Middle frontal gyrus (tissue), 1 donor: Measurements from ENCODE around the gene POGK.
"Not testable (repeated sequence)": the region's sequence is repeated elsewhere in the genome, so short reads cannot be mapped to it uniquely, and the experiment has no call there.

Experiments used
- DNase-seq: peaks from one replicate; pipeline ENCODE4 v3.0.0-alpha.2; 2015; ENCODE audit warnings: low spot score; ENCODE audit errors: extremely low spot score

Gene POGK

GRCh38 chr1:166855558-166855957, 16.3 kb downstream of the POGK start:
- no peak for DNase-seq

- DNase-seq = no peak
Measured at GRCh38 chr1:166857995-166858394, 18.7 kb downstream of the POGK start.

GRCh38 chr1:166858726-166859419, 19.6 kb downstream of the POGK start:
- DNase-seq = peak; percentile 59

- DNase-seq = no peak
Measured at GRCh38 chr1:166859597-166859996, 20.3 kb downstream of the POGK start.

- no peak for DNase-seq
Measured at GRCh38 chr1:166865926-166866325, 26.7 kb downstream of the POGK start.

- no peak for DNase-seq
Measured at GRCh38 chr1:166868639-166869038, 29.4 kb downstream of the POGK start.

GRCh38 chr1:166869318-166870099, 30.2 kb downstream of the POGK start:
- no peak for DNase-seq

GRCh38 chr1:166870584-166870983, 31.3 kb downstream of the POGK start:
- DNase-seq = no peak

- no peak for DNase-seq
Measured at GRCh38 chr1:166874464-166874863, 35.2 kb downstream of the POGK start.

- DNase-seq = no peak
Measured at GRCh38 chr1:166875302-166875733, 36.0 kb downstream of the POGK start.

GRCh38 chr1:166875734-166876539, 36.7 kb downstream of the POGK start, which contains the start of gene TADA1:
Gene TADA1, minus strand, starts transcription at chr1:166876264. Its CDS starts 31 bp downstream, at chr1:166876233.
- peak; percentile 94 for DNase-seq

GRCh38 chr1:166876540-166876838, 37.2 kb downstream of the POGK start:
- no peak for DNase-seq

GRCh38 chr1:166878173-166878917, 39.1 kb downstream of the POGK start:
- DNase-seq = not testable (repeated sequence)

GRCh38 chr1:166882893-166883292, 43.6 kb downstream of the POGK start:
- no peak for DNase-seq

- DNase-seq = peak; percentile 27
Measured at GRCh38 chr1:166884040-166884642, 44.9 kb downstream of the POGK start.

GRCh38 chr1:166884971-166885370, 45.7 kb downstream of the POGK start:
- no peak for DNase-seq

- no peak for DNase-seq
Measured at GRCh38 chr1:166888373-166889111, 49.3 kb downstream of the POGK start.

- no peak for DNase-seq
Measured at GRCh38 chr1:166889776-166890175, 50.5 kb downstream of the POGK start.

- no peak for DNase-seq
Measured at GRCh38 chr1:166895766-166896165, 56.5 kb downstream of the POGK start.

GRCh38 chr1:166899769-166900168, 60.5 kb downstream of the POGK start:
- DNase-seq = no peak
